AG09309 (cell line): ENCODE measurements around the gene TBCA.

ENCODE experiments used
- DNase-seq: peaks from one replicate; pipeline ENCODE4 v3.0.0-alpha.2; 2010; ENCODE audit warnings: low read depth
- H3K4me3 ChIP-seq: 2 replicates; pipeline ENCODE4 v1.5.1; 2011; ENCODE audit warnings: mild to moderate bottlenecking, low read depth, low read length, moderate library complexity; ENCODE audit not compliant: control insufficient read depth
- CTCF ChIP-seq: IDR thresholded peaks from 2 replicates; pipeline ENCODE4 v1.5.1; 2011; ENCODE audit warnings: mild to moderate bottlenecking, low read depth, low read length, inconsistent platforms; ENCODE audit not compliant: insufficient read depth, control insufficient read depth; ENCODE audit errors: missing control alignments

Gene TBCA

GRCh38 chr5:77781076-77781475, 4.9 kb upstream of the TBCA start:
- no peak for TF ChIP-seq CTCF
- no peak for DNase-seq
- H3K4me3 ChIP-seq, result no peak overlapping the region

GRCh38 chr5:77778881-77779438, 2.8 kb upstream of the TBCA start:
- no peak for DNase-seq
- no peak for TF ChIP-seq CTCF

GRCh38 chr5:77778398-77778797, 2.3 kb upstream of the TBCA start:
- DNase-seq, result no peak
- no peak overlapping the region for H3K4me3 ChIP-seq
- no peak for TF ChIP-seq CTCF

More at GRCh38 chr5:77778881-77779438, 2.8 kb upstream of the TBCA start:
- H3K4me3 ChIP-seq, result no peak overlapping the region

DNA sequence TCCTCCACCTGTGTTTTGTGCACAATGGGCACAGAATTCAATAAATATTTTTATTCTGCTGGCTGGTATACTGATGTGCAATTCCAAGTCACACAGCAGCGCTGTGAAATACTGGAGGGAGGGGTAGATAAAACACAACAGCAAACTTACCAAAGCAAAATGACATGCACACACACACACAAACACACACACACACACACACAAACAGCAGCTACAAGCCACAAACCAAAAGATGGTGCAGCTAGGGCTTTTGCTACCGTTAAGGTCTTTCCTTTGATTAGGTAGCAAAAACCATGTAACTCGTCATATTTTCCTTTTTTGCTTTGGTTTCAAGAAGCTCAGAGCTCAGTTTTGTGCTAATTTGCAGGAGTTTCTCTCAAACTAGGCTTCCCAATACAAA, 1.8 kb upstream of the TBCA start:
- DNase-seq, result no peak
- no peak overlapping the region for H3K4me3 ChIP-seq
- TF ChIP-seq CTCF, result no peak

GRCh38 chr5:77777281-77777892, 1.2 kb upstream of the TBCA start:
- TF ChIP-seq CTCF, result no peak
- DNase-seq, result no peak
- no peak overlapping the region for H3K4me3 ChIP-seq

DNA sequence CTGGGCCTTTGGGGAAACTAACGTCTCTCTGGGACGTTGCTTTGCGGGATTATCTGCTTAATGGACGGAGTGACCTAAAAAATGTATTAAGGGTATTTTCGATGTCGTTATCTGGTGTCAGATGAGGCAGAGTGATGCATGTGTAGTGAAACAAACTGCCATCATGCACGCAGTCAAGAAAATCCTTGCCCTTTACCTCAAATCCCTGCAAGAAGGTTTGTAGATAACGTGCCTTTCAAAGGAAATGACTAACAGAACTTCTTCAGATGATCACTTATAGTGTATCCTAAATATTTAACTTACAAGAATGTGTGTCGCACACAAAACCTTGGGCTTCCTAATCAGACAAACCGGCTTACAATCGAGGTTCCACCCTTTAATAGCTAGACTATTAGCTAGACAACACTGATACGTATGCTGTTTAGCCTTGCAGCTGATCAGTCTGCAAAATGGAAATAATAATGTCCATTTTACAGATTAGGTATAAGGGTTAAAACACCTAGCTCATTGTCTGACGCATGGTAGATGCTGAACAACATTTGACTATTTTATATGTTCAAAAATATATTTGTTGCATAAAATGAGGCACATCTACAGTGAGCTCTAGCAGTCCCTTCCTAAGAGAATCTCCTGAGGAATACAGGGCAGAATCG, 541 bp upstream of the TBCA start:
- TF ChIP-seq CTCF, result no peak
- peak overlapping the region; percentile 77 for H3K4me3 ChIP-seq
- DNase-seq, result no peak
